Measurements from ENCODE around the gene ERMARD.
A peak's percentile ranks its signal among the peaks of the same experiment; 100 is the strongest.

The ERMARD gene

GRCh38 chr6:169714178-169714577 is 37.2 kb upstream of the ERMARD start:
- TF ChIP-seq CTCF (conservative IDR thresholded peaks at IDR 0.05; ENCODE audit: low read depth, low read length) = no peak
- DNase-seq (ENCODE audit: low read depth) = no peak
- H3K4me3 ChIP-seq (ENCODE audit: low read length) = no peak overlapping the region

GRCh38 chr6:169714595-169714994 is 36.8 kb upstream of the ERMARD start:
- no peak for TF ChIP-seq CTCF (conservative IDR thresholded peaks at IDR 0.05; ENCODE audit: low read depth, low read length)
- H3K4me3 ChIP-seq (ENCODE audit: low read length) = no peak overlapping the region

GRCh38 chr6:169719117-169719516 is 32.3 kb upstream of the ERMARD start:
- no peak for DNase-seq (ENCODE audit: low read depth)
- H3K4me3 ChIP-seq (ENCODE audit: low read length) = no peak overlapping the region
- no peak for TF ChIP-seq CTCF (conservative IDR thresholded peaks at IDR 0.05; ENCODE audit: low read depth, low read length)

More at GRCh38 chr6:169714595-169714994, 36.8 kb upstream of the ERMARD start:
- no peak for DNase-seq (ENCODE audit: low read depth)

GRCh38 chr6:169720207-169720855 is 31.1 kb upstream of the ERMARD start:
- H3K4me3 ChIP-seq (ENCODE audit: low read length) = no peak overlapping the region
- no peak for DNase-seq (ENCODE audit: low read depth)
- TF ChIP-seq CTCF (conservative IDR thresholded peaks at IDR 0.05; ENCODE audit: low read depth, low read length) = peak; percentile 16

- DNase-seq (ENCODE audit: low read depth) = no peak
- peak overlapping the region; percentile 81 for H3K4me3 ChIP-seq (ENCODE audit: low read length)
- TF ChIP-seq CTCF (conservative IDR thresholded peaks at IDR 0.05; ENCODE audit: low read depth, low read length) = no peak
These were observed 28.8 kb upstream of the ERMARD start for GRCh38 chr6:169722362-169723199.

GRCh38 chr6:169723200-169723909 is 28.1 kb upstream of the ERMARD start:
- H3K4me3 ChIP-seq (ENCODE audit: low read length) = peak overlapping the region; percentile 81
- DNase-seq (ENCODE audit: low read depth) = no peak

More at GRCh38 chr6:169723200-169723909, 28.1 kb upstream of the ERMARD start:
- no peak for TF ChIP-seq CTCF (conservative IDR thresholded peaks at IDR 0.05; ENCODE audit: low read depth, low read length)

All from retinal pigment epithelial cell (primary cell).